OCI-LY1 (cell line): ENCODE results near the gene AP2M1.

Source experiments
- H2AFZ ChIP-seq: fragments of 200-600 bp; sonication (generic), shearing (Covaris generic); 2 replicates; pipeline ENCODE4 v1.6.0; 2014; ENCODE audit warnings: antibody characterized with exemption, mild to moderate bottlenecking, low read length
- H3F3A ChIP-seq: fragments of 200-600 bp; sonication (generic), shearing (Covaris generic); 2 replicates; pipeline ENCODE4 v1.6.0; 2014; ENCODE audit warnings: mild to moderate bottlenecking, antibody characterized with exemption, low read length, moderate library complexity; ENCODE audit not compliant: insufficient read depth
- H3K27ac ChIP-seq: fragments of 200-600 bp; sonication (generic); 2 replicates; pipeline ENCODE4 v1.5.1; 2014; ENCODE audit warnings: low read length, mixed run types, mild to moderate bottlenecking, low read depth; ENCODE audit not compliant: poor library complexity, severe bottlenecking
- H3K27me3 ChIP-seq: fragments of 200-600 bp; sonication (generic); 2 replicates; pipeline ENCODE4 v1.6.0; 2014; ENCODE audit warnings: antibody characterized with exemption, mild to moderate bottlenecking, low read length, moderate library complexity; ENCODE audit not compliant: insufficient read depth
- H3K36me3 ChIP-seq: fragments of 200-600 bp; sonication (generic); 2 replicates; pipeline ENCODE4 v1.6.1; 2014; ENCODE audit warnings: mild to moderate bottlenecking, antibody characterized with exemption, low read length, moderate library complexity, mixed read lengths; ENCODE audit not compliant: insufficient read depth
- H3K4me1 ChIP-seq: fragments of 200-600 bp; sonication (generic); 2 replicates; pipeline ENCODE4 v1.5.1; 2014; ENCODE audit warnings: mild to moderate bottlenecking, low read length, moderate library complexity; ENCODE audit not compliant: insufficient read depth, severe bottlenecking
- H3K4me2 ChIP-seq: fragments of 200-600 bp; sonication (generic), shearing (Covaris generic); 2 replicates; pipeline ENCODE4 v1.6.1; 2014; ENCODE audit warnings: low read length
- H3K4me3 ChIP-seq: fragments of 200-600 bp; sonication (generic); 2 replicates; pipeline ENCODE4 v1.5.1; 2014; ENCODE audit warnings: low read length, low read depth, mild to moderate bottlenecking, mixed read lengths; ENCODE audit not compliant: poor library complexity, severe bottlenecking
- H3K79me2 ChIP-seq: fragments of 200-600 bp; shearing (Covaris generic); 2 replicates; pipeline ENCODE4 v1.6.1; 2016; ENCODE audit warnings: mixed run types, low read length, mixed read lengths; ENCODE audit not compliant: insufficient read depth
- H3K9ac ChIP-seq: fragments of 200-600 bp; sonication (generic), shearing (Covaris generic); 2 replicates; pipeline ENCODE4 v1.6.1; 2014; ENCODE audit warnings: mild to moderate bottlenecking, low read length, mixed read lengths
- H3K9me2 ChIP-seq: fragments of 200-600 bp; sonication (generic), shearing (Covaris generic); 2 replicates; pipeline ENCODE4 v1.6.1; 2014; ENCODE audit warnings: low read depth, mild to moderate bottlenecking, low read length, mixed read lengths
- H3K9me3 ChIP-seq: fragments of 200-600 bp; shearing (Covaris generic); 2 replicates; pipeline ENCODE4 v1.6.1; 2014; ENCODE audit warnings: low read length, mixed read lengths
- H4K20me1 ChIP-seq: fragments of 200-600 bp; sonication (generic), shearing (Covaris generic); 2 replicates; pipeline ENCODE4 v1.6.0; 2016; ENCODE audit warnings: mild to moderate bottlenecking, low read length; ENCODE audit not compliant: insufficient read depth
- CTCF ChIP-seq: fragments of 200-600 bp; sonication (generic), shearing (Covaris generic); IDR thresholded peaks from 2 replicates; pipeline ENCODE4 v1.5.1; 2017; ENCODE audit warnings: mild to moderate bottlenecking, antibody characterized with exemption, low read length, moderate library complexity, mixed read lengths
- EZH2 ChIP-seq: fragments of 200-600 bp; sonication (generic), shearing (Covaris generic); IDR thresholded peaks from 2 replicates; pipeline ENCODE4 v1.8.0; 2017; ENCODE audit warnings: borderline replicate concordance, mixed run types, mild to moderate bottlenecking, antibody characterized with exemption, low read length, moderate library complexity, mixed read lengths

AP2M1 gene

DNA sequence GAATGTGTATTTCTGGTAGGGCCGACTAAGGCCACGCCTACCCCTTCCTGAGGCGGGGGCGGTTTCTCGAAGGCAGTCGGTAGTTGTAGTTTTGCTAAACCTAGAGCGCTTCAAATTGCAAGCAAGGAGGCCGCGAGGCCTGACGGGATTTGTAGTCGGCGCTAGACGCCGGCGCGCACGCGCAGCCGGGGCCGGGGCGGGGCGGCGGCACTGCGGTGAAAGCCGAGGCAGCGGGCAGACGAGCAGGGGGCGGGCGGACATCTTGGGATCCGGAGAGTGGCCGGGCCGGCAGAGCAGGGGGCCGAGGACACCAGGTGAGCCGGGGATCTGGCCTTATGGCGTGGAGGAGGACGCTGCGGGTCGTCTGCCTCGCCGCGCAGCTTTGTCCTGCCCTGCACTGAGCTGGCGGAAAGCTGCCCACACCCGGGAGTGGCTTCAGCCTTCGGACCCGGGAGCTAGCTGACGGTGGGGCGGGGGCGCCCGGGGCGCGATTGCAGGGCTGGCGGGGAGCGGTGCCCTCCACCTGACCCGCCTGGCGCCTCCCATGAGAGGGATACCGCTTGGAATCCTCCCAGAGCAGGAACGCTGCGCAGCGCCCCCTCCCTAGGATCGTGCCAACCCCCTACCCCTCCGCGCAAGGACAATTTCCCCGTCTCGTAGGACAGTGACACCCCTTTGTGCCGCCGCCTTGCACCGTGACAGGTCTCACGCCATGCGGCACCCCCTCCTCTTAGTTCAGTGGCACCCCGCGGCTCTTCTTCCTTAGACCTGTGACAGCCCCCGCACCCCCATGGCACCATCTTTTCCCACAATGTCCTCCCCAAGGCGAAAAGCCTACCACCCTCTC is at the start of gene AP2M1:
Gene AP2M1, plus strand, starts transcription at position 210 of the 847 bp plus-strand sequence. CDS start 2,139 bp downstream, outside the sequence.
- TF ChIP-seq EZH2 (no peak), CTCF (peak; percentile 32)
- peaks cover 26% of the 10 kb centered on the region for H3K4me1 ChIP-seq
- no peaks in the 10 kb centered on the region for H3K27me3 ChIP-seq
- H3K27ac ChIP-seq = peak within 1 kb of the TSS; percentile 3
- H2AFZ ChIP-seq = no peak within 1 kb of the TSS
- H3K9me3 ChIP-seq = no peaks in the 10 kb centered on the region
- no peaks in the 10 kb centered on the region for H3F3A ChIP-seq
- H3K4me2 ChIP-seq = peak within 1 kb of the TSS; percentile 91
- no peaks in the 10 kb centered on the region for H4K20me1 ChIP-seq
- no peaks in the 10 kb centered on the region for H3K9me2 ChIP-seq
- peak within 1 kb of the TSS; percentile 89 for H3K9ac ChIP-seq
- peaks cover 16% of the 10 kb centered on the region for H3K79me2 ChIP-seq
- H3K4me3 ChIP-seq = peak within 1 kb of the TSS; percentile 85
- peaks cover 52% of the 10 kb centered on the region for H3K36me3 ChIP-seq

DNA sequence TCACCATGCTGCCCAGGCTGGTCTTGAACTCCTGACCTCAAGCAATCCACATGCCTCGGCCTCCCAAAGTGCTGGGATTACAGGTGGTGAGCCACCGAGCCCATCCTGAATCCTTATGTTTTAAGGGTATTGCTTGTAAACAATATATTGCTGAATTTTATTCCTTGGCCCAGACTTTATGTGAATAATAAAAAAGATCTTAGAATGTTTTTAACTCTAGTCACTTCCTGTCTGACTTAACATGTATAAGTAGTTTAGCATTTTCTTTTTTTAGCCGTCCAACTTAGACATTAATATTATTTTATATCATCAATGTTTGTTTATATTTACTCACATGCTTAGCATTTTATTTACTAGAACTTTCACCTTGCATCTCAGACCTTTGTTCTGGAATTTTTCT is 48.6 kb upstream of the AP2M1 start:
- H3K79me2 ChIP-seq = no peaks in the 10 kb centered on the region
- TF ChIP-seq EZH2 (no peak), CTCF (no peak)
- no peaks in the 10 kb centered on the region for H4K20me1 ChIP-seq
- H3K9ac ChIP-seq = no peak overlapping the region
- H3K27ac ChIP-seq = no peak overlapping the region
- H3K9me2 ChIP-seq = no peaks in the 10 kb centered on the region
- H3K4me1 ChIP-seq = no peaks in the 10 kb centered on the region
- H3K4me3 ChIP-seq = no peak overlapping the region
- H2AFZ ChIP-seq = no peak overlapping the region
- H3K36me3 ChIP-seq = no peaks in the 10 kb centered on the region
- no peak overlapping the region for H3K4me2 ChIP-seq
- no peaks in the 10 kb centered on the region; the same call in 1 of the 2 replicates for H3K27me3 ChIP-seq
- H3K9me3 ChIP-seq = no peaks in the 10 kb centered on the region
- H3F3A ChIP-seq = no peaks in the 10 kb centered on the region

- TF ChIP-seq CTCF = peak; percentile 80
- TF ChIP-seq EZH2 = no peak
- H3K36me3 ChIP-seq = no peaks in the 10 kb centered on the region
- no peaks in the 10 kb centered on the region; the same call in 1 of the 2 replicates for H3K27me3 ChIP-seq
- no peaks in the 10 kb centered on the region for H3K79me2 ChIP-seq
- no peak overlapping the region for H3K4me2 ChIP-seq
- H3K9me2 ChIP-seq = no peaks in the 10 kb centered on the region
- peaks cover 7% of the 10 kb centered on the region for H3K4me1 ChIP-seq
- no peak overlapping the region for H3K4me3 ChIP-seq
- H3K27ac ChIP-seq = no peak overlapping the region
- H3K9me3 ChIP-seq = no peaks in the 10 kb centered on the region
- H4K20me1 ChIP-seq = no peaks in the 10 kb centered on the region
- no peak overlapping the region for H3K9ac ChIP-seq
- H2AFZ ChIP-seq = no peak overlapping the region
- no peaks in the 10 kb centered on the region for H3F3A ChIP-seq
Observed at GRCh38 chr3:184129012-184129411, 45.6 kb upstream of the AP2M1 start.
